Measurements from ENCODE around the gene MTHFSD.

MTHFSD gene

DNA sequence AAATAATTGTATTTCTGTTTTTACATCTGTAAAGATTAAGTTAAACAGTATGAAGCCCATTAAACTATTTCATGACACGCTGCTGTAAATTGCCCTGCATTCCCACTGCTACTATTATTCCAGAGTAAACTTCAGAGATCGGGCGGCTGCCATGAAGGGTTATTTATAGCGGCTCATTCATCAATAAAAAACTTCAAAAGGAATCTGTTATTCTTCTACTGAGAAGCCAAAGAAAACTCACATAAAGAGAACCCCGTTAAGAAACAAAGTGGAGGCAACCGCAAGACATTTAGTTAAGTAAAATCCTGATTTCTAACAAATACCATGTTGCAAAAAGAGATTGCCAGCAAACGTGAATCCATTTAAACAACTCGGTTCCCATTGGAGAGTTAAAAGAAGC is 39.7 kb upstream of the MTHFSD start:
- Histone ChIP-seq H3K4me3 (ENCODE audit: low read depth, low read length) (no peak overlapping the region), H3K23ac (ENCODE audit: low read length) (no peak overlapping the region), H4K8ac (ENCODE audit: low read depth, low read length) (no peak overlapping the region), H3K79me2 (ENCODE audit: control insufficient read depth, insufficient read depth, low read length, poor library complexity) (no peaks in the 10 kb centered on the region), H3K9ac (ENCODE audit: low read length) (no peak overlapping the region), H3K4me2 (ENCODE audit: low read length) (no peak overlapping the region), H2AK5ac (ENCODE audit: low read length) (no peak overlapping the region), H4K12ac (ENCODE audit: low read depth, low read length) (no peak overlapping the region), H2BK5ac (ENCODE audit: low read depth, low read length, poor library complexity) (no peak overlapping the region), H2AFZ (ENCODE audit: insufficient read depth, low read length, poor library complexity) (no peak overlapping the region), H3K27me3 (ENCODE audit: insufficient read depth, low read length) (no peaks in the 10 kb centered on the region), H3K9me3 (ENCODE audit: insufficient read depth, low read depth, low read length) (no peaks in the 10 kb centered on the region), H2BK120ac (ENCODE audit: insufficient read depth, low read length, poor library complexity) (no peak overlapping the region), H3K4ac (ENCODE audit: low read depth, low read length) (no peak overlapping the region), H3K4me1 (ENCODE audit: control insufficient read depth in 1 of 2, insufficient read depth in 2 of 2, low read length in 2 of 2) (no peaks in the 10 kb centered on the region), H3K27ac (ENCODE audit: low read depth, low read length) (no peak overlapping the region), H2BK12ac (ENCODE audit: low read length) (no peak overlapping the region), H3K14ac (ENCODE audit: low read length) (no peak overlapping the region), H4K91ac (ENCODE audit: low read depth, low read length) (no peak overlapping the region), H3K18ac (ENCODE audit: low read length) (no peak overlapping the region), H3K36me3 (ENCODE audit: control insufficient read depth in 1 of 2, insufficient read depth in 2 of 2, low read length in 2 of 2) (no peaks in the 10 kb centered on the region), H3K79me1 (ENCODE audit: low read length) (no peaks in the 10 kb centered on the region)
- no CpG with 5 or more reads among the region's 8 CpGs for WGBS (ENCODE audit: extremely low coverage, insufficient coverage, insufficient read length)
- no peak for DNase-seq

DNA sequence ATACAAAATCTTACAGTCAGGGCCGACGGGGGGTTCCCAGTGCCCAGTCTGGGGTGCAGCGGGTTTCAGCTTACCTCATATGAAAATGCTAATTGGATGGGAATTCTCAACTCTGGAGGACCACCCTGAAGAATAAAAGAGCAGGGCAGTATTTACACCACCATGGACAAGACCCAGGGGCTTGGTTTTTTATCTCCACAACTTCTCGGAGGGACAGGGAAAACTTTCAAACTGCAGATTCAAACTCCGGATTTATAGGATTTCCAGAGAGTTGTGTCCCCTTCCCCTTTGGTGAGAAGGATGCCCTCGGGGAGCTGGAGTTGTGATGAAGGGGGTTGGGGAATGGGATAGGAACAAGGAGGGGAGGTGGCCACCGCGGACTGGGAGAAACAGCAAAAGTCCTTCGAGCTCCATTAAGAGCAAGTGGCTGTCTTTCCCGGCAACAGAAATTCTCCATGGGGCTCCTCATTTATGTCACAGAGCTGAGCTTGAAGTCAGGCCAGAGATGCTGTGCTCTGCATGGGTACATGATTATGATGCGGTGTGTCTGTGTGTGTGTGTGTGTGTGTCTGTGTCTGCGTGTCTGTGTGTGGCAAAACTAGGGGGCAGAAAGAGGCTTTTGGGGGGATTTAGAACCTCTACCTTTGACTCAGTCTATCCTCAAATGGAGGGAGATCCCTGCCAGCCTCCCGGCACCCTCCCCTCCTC is 39.0 kb upstream of the MTHFSD start:
- H4K91ac ChIP-seq (ENCODE audit: low read depth, low read length) = no peak overlapping the region
- H3K79me1 ChIP-seq (ENCODE audit: low read length) = no peaks in the 10 kb centered on the region
- H3K23ac ChIP-seq (ENCODE audit: low read length) = no peak overlapping the region
- no CpG with 5 or more reads among the region's 13 CpGs for WGBS (ENCODE audit: extremely low coverage, insufficient coverage, insufficient read length)
- no peaks in the 10 kb centered on the region for H3K79me2 ChIP-seq (ENCODE audit: control insufficient read depth, insufficient read depth, low read length, poor library complexity)
- no peak for DNase-seq
- no peaks in the 10 kb centered on the region for H3K9me3 ChIP-seq (ENCODE audit: insufficient read depth, low read depth, low read length)
- H2BK5ac ChIP-seq (ENCODE audit: low read depth, low read length, poor library complexity) = no peak overlapping the region
- no peak overlapping the region for H4K12ac ChIP-seq (ENCODE audit: low read depth, low read length)
- H3K9ac ChIP-seq (ENCODE audit: low read length) = no peak overlapping the region
- H3K4me2 ChIP-seq (ENCODE audit: low read length) = no peak overlapping the region
- H3K14ac ChIP-seq (ENCODE audit: low read length) = no peak overlapping the region
- no peak overlapping the region for H3K4ac ChIP-seq (ENCODE audit: low read depth, low read length)
- H2BK12ac ChIP-seq (ENCODE audit: low read length) = no peak overlapping the region
- no peaks in the 10 kb centered on the region for H3K4me1 ChIP-seq (ENCODE audit: control insufficient read depth in 1 of 2, insufficient read depth in 2 of 2, low read length in 2 of 2)
- no peak overlapping the region for H2AFZ ChIP-seq (ENCODE audit: insufficient read depth, low read length, poor library complexity)
- H3K27me3 ChIP-seq (ENCODE audit: insufficient read depth, low read length) = no peaks in the 10 kb centered on the region
- no peaks in the 10 kb centered on the region for H3K36me3 ChIP-seq (ENCODE audit: control insufficient read depth in 1 of 2, insufficient read depth in 2 of 2, low read length in 2 of 2)
- no peak overlapping the region for H3K27ac ChIP-seq (ENCODE audit: low read depth, low read length)
- H4K8ac ChIP-seq (ENCODE audit: low read depth, low read length) = no peak overlapping the region
- no peak overlapping the region for H2BK120ac ChIP-seq (ENCODE audit: insufficient read depth, low read length, poor library complexity)
- no peak overlapping the region for H3K18ac ChIP-seq (ENCODE audit: low read length)
- H2AK5ac ChIP-seq (ENCODE audit: low read length) = no peak overlapping the region
- H3K4me3 ChIP-seq (ENCODE audit: low read depth, low read length) = no peak overlapping the region

DNA sequence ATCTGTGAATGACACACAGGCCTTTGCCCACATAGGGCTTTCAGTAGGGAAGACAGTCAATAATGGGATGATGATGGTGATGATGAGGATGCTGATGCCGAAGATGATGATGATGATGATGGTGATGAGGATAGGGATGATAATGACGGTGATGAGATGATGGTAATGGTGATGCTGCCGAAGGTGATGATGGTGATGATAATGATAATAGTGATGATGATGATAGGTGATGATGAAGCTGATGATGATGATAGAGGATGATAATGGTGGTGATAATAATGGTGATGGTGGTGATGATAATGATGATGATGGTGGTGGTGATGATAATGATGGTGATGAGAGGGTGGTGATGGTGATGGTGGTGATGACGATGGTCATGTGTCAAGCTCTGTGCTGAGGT is 36.2 kb upstream of the MTHFSD start:
- H4K8ac ChIP-seq (ENCODE audit: low read depth, low read length) = no peak overlapping the region
- no peaks in the 10 kb centered on the region for H3K36me3 ChIP-seq (ENCODE audit: control insufficient read depth in 1 of 2, insufficient read depth in 2 of 2, low read length in 2 of 2)
- no peak overlapping the region for H2AK5ac ChIP-seq (ENCODE audit: low read length)
- H3K4me3 ChIP-seq (ENCODE audit: low read depth, low read length) = no peak overlapping the region
- H2BK5ac ChIP-seq (ENCODE audit: low read depth, low read length, poor library complexity) = no peak overlapping the region
- H4K12ac ChIP-seq (ENCODE audit: low read depth, low read length) = no peak overlapping the region
- no peak overlapping the region for H3K4me2 ChIP-seq (ENCODE audit: low read length)
- no peaks in the 10 kb centered on the region for H3K4me1 ChIP-seq (ENCODE audit: control insufficient read depth in 1 of 2, insufficient read depth in 2 of 2, low read length in 2 of 2)
- DNase-seq = no peak
- H3K14ac ChIP-seq (ENCODE audit: low read length) = no peak overlapping the region
- H3K27me3 ChIP-seq (ENCODE audit: insufficient read depth, low read length) = no peaks in the 10 kb centered on the region
- H2BK120ac ChIP-seq (ENCODE audit: insufficient read depth, low read length, poor library complexity) = no peak overlapping the region
- H2BK12ac ChIP-seq (ENCODE audit: low read length) = no peak overlapping the region
- H3K4ac ChIP-seq (ENCODE audit: low read depth, low read length) = no peak overlapping the region
- no peak overlapping the region for H3K18ac ChIP-seq (ENCODE audit: low read length)
- no peak overlapping the region for H2AFZ ChIP-seq (ENCODE audit: insufficient read depth, low read length, poor library complexity)
- no peak overlapping the region for H3K23ac ChIP-seq (ENCODE audit: low read length)
- H3K79me2 ChIP-seq (ENCODE audit: control insufficient read depth, insufficient read depth, low read length, poor library complexity) = no peaks in the 10 kb centered on the region
- peaks cover 3% of the 10 kb centered on the region for H3K9me3 ChIP-seq (ENCODE audit: insufficient read depth, low read depth, low read length)
- H3K9ac ChIP-seq (ENCODE audit: low read length) = no peak overlapping the region
- no peaks in the 10 kb centered on the region for H3K79me1 ChIP-seq (ENCODE audit: low read length)
- no peak overlapping the region for H4K91ac ChIP-seq (ENCODE audit: low read depth, low read length)
- no peak overlapping the region for H3K27ac ChIP-seq (ENCODE audit: low read depth, low read length)
- no CpG with 5 or more reads among the region's 4 CpGs for WGBS (ENCODE audit: extremely low coverage, insufficient coverage, insufficient read length)

DNA sequence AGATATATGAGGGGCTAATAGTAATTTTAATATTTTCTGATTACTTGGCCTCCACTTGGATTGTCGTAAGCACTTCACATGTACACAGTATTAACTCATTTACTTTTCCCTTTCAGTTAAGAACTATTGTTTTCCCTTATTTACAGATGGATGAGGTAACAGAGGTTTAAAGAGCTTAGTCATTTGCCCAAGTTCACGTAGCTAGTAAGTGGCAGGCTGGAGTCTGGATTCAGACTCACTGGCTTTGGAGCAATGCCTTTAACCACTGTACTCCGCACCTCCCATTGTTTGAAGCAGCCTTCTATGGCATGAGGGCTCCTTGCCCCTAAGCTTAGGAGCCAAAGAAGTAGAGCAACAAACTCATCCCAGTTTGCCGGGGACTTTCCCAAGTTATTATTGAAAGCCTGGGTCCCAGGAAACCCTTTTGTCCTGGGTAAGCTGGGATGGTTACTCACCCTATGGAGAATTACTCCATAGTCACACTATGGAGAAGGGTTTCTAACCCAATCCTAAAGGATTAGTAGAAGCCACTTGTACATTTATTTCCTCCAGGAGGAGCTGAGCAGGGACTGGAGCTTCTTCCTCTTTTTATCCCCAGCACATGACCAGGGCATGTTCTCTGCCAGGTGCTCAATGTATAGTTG is 35.6 kb upstream of the MTHFSD start:
- no peak for DNase-seq

More for the DNA sequence above, 35.6 kb upstream of the MTHFSD start:
- H3K18ac ChIP-seq (ENCODE audit: low read length) = no peak overlapping the region
- H3K4me3 ChIP-seq (ENCODE audit: low read depth, low read length) = no peak overlapping the region
- H2BK5ac ChIP-seq (ENCODE audit: low read depth, low read length, poor library complexity) = no peak overlapping the region
- H2AFZ ChIP-seq (ENCODE audit: insufficient read depth, low read length, poor library complexity) = no peak overlapping the region
- no peaks in the 10 kb centered on the region for H3K79me2 ChIP-seq (ENCODE audit: control insufficient read depth, insufficient read depth, low read length, poor library complexity)
- H3K4ac ChIP-seq (ENCODE audit: low read depth, low read length) = no peak overlapping the region
- no peaks in the 10 kb centered on the region for H3K79me1 ChIP-seq (ENCODE audit: low read length)
- peaks cover 3% of the 10 kb centered on the region for H3K9me3 ChIP-seq (ENCODE audit: insufficient read depth, low read depth, low read length)
- no peak overlapping the region for H3K9ac ChIP-seq (ENCODE audit: low read length)
- H3K14ac ChIP-seq (ENCODE audit: low read length) = no peak overlapping the region
- H2AK5ac ChIP-seq (ENCODE audit: low read length) = no peak overlapping the region
- H3K27me3 ChIP-seq (ENCODE audit: insufficient read depth, low read length) = no peaks in the 10 kb centered on the region
- no peak overlapping the region for H2BK120ac ChIP-seq (ENCODE audit: insufficient read depth, low read length, poor library complexity)
- H3K36me3 ChIP-seq (ENCODE audit: control insufficient read depth in 1 of 2, insufficient read depth in 2 of 2, low read length in 2 of 2) = no peaks in the 10 kb centered on the region
- no peak overlapping the region for H4K8ac ChIP-seq (ENCODE audit: low read depth, low read length)
- H4K12ac ChIP-seq (ENCODE audit: low read depth, low read length) = no peak overlapping the region
- no peak overlapping the region for H2BK12ac ChIP-seq (ENCODE audit: low read length)
- no CpG with 5 or more reads among the region's 4 CpGs for WGBS (ENCODE audit: extremely low coverage, insufficient coverage, insufficient read length)
- H3K27ac ChIP-seq (ENCODE audit: low read depth, low read length) = no peak overlapping the region
- no peaks in the 10 kb centered on the region for H3K4me1 ChIP-seq (ENCODE audit: control insufficient read depth in 1 of 2, insufficient read depth in 2 of 2, low read length in 2 of 2)
- H3K4me2 ChIP-seq (ENCODE audit: low read length) = no peak overlapping the region
- H3K23ac ChIP-seq (ENCODE audit: low read length) = no peak overlapping the region
- no peak overlapping the region for H4K91ac ChIP-seq (ENCODE audit: low read depth, low read length)

All from trophoblast cell (in vitro differentiated cells and primary cell).